Stimulated activated CD4-positive, alpha-beta T cell treated with anti-CD3 and anti-CD28 coated beads, Interleukin-1b, Interleukin-23, amount 100 ng/mL, for 48 hours (primary cell): ENCODE results near the gene CHMP2A.

Source experiments
- DNase-seq: peaks from one replicate; pipeline ENCODE4 v3.0.0-alpha.2; 2020

The CHMP2A gene

DNA sequence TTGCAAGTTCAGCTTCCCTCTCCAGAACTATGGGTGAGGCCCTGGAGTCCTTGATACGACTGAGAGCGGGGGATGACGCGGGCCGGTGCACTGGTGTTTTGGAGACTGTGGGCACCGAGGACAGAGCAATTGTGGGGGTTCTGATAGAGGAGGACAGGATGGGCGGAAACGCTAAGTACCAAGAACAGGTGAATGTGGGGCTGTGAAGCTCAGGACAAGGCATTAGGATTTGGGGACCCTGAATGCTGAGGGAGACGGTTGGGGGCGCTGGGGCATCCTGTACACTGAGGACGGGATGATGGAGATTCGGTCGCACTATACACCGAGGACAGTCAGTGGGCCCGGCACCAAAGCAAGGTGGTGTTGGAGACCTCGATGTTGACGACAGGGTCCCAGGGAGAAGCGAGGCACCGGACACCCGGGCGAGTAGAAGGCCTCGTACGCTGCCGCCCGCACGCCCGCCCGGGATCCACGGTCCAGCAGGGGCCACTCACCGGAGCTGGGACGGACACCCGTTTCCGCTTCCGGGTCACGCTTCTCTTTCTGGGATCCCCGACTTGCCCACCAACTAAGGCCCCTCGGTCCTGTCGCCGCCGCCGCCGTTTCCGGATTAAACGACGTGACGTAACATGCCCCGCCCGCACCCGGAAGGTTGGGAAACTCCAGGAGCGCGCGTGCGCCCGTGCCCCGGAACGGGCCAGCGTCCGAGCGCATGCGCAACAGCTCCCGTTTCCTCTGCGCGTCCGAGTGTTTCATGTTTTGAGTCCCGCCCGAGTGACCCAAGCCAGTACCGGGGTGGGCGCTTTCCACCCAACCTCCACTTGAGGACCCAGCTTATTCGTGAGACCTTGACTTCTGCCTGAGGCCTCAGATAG, at the start of gene CHMP2A:
Gene CHMP2A (minus strand): TSS at position 612 of the 875 bp plus-strand sequence. CDS start 893 bp downstream, outside the sequence.
- peak; percentile 98 for DNase-seq

GRCh38 chr19:58586133-58586765, 31.3 kb upstream of the CHMP2A start:
- DNase-seq, result no peak

DNA sequence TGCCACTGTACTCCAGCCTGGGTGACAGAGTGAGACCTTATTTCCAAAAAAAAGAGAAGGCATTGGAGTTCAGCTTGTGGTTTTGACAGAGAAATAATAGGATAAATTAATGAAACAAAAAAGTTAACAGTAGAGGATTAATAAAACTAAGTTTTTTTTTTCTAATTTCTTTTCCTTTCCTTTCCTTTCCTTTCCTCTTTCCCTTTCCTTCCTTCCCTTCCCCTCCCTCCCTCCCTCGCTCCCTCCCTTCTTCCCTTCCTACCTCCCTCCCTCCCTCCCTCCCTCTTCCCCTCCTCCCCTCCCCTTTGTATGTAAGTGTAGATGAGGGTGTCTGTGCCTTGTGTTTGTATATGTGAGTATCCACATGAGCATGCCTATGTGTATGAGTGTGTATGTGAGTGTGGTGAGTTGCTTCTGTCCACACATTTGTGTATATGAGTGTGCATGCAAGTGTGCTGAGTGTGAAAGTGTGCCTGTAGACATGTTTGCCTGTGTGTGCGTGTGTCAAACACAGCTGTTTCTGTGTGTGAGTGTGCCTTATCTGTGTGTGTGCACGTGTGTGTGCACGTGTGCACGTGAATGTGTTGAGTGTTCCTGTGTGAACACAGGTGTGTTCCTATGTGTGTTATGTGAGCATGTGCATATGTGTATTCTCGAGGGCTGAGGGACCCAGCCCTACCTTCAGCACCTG, 30.7 kb upstream of the CHMP2A start:
- no peak for DNase-seq

DNA sequence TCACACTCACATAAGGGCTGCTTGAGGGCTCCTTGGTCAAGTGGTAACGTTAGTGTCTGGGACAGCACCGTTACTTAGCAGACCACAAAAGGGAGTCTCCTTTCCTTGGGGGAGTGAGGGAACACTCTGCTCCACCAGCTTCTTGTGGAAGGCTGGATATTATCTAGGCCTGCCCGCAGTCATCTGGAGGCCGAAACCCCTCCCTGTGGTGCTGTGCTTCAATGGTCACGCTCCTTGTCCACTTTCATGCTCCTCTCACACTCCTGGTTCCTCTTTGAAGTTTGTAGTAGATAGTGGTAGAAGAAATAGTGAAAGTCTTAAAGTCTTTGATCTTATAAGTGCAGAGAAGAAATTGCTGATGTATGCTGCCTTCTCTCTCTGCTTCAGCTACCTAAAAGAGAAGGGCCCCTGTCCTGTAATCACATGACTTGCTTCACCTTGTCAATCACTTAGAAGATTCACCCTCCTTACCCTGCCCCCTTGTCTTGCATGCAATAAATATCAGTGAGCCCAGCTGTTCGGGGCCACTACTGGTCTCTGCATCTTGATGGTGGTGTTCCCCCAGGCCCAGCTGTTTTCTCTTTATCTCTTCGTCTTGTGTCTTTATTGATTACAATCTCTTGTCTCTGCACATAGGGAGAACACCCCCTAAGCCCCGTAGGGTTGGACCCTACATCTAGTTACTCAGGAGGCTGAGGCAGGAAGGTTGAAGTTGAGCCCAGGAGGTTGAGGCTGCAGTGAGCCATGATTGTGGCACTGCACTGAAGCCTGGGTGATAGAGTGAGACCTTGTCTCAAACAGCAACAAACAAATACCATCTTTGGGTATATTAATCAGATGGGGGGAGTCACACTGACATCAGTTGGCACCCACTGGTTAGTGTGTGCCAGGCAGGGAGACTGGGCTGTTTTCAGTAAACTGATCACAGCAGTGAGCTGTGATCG, 29.9 kb upstream of the CHMP2A start:
- no peak for DNase-seq

DNA sequence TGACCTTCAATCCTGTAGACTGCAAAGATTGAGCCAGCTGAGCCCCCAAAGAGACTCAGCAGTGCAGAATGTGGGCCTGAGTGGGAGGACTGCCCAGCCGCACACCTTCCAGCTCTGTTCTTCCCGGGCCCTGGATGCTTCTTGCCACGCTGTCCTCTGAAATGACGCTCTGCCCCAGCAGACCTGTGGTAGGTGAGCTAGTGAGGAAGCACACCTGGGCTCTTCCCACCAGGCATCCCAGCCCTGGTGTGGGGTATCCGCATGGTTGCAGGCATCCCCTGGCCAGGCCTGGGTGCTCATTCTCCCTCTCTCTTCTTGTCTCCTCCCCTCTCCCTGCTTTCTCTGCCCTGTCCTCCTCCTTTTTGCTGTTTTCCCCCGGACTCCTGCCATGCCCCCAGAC, 28.1 kb upstream of the CHMP2A start:
- no peak for DNase-seq

GRCh38 chr19:58581227-58582141, 26.6 kb upstream of the CHMP2A start:
- DNase-seq, result peak; percentile 93

DNA sequence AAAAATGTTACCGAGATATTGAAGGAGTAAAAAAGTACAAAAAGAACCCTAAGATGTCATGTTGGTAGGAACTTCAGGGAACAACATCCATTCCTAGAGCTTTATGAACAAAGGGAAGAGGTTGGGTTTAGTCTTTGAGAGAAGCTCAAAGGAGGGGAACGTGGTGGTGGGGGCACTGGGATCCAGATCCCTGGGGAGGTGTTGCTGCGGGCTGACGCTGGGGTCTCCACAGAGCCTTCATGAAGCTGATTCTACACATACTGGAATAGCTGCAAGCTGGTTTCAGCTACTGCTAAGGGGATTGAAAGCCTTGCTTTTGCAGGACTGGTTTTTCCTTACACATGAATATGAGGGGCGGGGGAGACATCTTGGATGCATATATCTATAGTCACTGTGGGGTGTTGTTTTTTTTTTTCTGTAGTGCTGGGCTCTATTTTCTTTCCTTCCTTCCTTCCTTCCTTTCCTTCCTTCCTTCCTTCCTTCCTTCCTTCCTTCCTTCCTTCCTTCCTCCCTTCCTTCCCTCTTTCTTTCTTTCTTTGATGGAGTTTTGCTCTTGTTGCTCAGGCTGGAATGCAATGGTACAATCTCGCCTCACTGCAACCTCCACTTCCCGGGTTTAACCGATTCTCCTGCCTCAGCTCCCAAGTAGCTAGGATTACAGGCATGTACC, 24.7 kb upstream of the CHMP2A start:
- no peak for DNase-seq

- DNase-seq, result peak; percentile 52
Observed at GRCh38 chr19:58578012-58578925, 23.4 kb upstream of the CHMP2A start.

GRCh38 chr19:58577581-58577980, 22.7 kb upstream of the CHMP2A start:
- peak; percentile 1 for DNase-seq

- DNase-seq, result peak; percentile 84
Observed at GRCh38 chr19:58575183-58576041, 20.5 kb upstream of the CHMP2A start.

GRCh38 chr19:58573658-58574164, 18.8 kb upstream of the CHMP2A start:
- no peak for DNase-seq

DNA sequence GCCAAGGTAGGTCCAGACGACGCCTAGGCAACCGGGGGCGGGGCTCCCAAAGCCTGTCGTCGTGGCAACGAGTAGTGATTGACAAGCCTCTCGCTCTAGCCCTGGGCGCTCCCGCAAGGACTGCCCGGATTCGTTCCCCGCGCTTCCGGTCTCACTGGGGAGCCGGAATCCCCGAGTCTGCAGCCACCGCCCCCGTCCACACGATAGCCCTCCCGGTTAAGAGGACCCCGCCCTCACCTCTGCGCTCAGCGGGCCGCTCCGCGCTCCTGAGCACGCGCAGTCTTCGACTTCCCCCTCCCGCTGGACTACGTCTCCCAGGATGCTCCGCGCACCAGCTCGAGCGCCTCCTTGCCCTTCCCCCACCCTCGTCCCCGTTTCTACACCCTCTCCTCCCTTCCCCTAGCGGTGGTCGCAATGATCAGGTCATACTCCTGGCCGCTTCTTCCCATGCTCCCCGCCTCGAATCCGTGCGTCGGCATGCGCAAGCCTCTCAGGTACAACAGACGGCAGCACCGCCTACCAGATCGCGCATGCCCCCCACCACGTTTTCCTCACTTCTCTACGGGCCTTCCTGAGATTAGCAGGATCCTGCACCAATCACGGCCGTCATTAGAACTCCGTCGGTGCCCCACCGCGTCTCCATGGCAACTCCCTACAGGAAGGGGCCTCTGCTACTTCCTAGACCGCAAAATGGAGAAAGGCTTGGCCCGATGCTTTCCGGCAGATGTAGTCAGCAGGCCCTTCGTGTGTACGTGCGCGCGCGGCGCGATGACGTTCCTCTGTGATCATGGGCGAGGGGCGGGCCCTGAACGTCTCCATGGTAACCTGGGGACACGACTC, 18.1 kb upstream of the CHMP2A start, which contains the start of gene MZF1:
Gene MZF1 (minus strand): TSS at position 518 of the 840 bp plus-strand sequence. CDS start 1,946 bp downstream, outside the sequence.
- DNase-seq, result peak; percentile 100

DNA sequence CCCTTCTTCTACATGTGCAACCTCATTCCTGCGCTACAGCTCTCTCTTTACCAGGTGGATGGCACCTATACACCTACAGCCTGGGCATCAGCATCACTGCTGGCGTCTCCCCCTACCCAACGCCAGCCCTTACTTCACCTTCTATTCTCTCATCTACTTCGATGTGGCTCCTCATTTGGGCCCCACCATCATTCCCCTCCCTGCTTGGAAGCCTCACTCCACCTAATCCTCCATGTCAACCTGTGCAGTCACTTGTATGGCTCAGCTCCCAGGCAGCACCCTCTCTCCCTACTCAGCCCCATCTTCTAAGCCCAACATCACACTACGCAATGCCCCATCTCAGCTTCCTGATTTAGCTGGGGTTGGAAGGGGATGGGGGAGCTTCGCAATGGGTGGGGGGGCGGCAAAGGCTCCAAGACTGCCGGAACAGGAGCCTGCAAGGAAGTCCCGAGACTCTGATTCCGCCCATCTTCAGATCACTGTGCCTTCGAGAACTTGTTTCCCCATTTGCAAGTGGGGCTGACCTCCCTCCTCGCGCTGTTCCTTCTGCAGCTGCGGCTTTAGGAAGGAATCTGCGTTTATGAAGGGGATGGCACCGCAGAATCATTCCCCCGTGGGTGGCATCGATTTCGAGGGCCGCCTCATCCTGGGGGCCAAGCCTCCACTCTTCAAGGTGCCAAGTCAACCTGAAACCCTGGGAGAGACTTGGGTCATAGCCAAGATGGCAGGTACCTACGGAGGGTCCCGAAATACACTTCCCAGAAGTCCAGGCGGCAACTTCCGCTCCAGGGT, 17.3 kb upstream of the CHMP2A start:
- no peak for DNase-seq

DNA sequence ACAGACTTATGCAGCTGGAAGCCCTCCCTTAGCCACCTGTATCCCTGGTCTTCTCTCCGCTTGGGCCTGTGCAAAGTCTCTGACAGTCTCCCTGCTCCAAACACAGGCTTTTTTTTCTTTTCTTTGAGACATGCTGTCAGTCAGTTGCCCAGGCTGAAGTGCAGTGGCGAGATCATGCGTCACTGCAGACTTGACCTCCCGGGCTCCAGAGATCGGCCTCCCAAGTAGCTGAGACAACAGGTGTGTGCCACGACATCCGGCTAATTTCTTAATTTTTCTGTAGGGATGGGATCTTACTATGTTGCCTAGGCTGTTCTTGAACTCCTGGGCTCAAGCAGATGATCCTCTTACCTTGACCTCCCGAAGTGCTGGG, 16.7 kb upstream of the CHMP2A start:
- DNase-seq, result no peak

DNA sequence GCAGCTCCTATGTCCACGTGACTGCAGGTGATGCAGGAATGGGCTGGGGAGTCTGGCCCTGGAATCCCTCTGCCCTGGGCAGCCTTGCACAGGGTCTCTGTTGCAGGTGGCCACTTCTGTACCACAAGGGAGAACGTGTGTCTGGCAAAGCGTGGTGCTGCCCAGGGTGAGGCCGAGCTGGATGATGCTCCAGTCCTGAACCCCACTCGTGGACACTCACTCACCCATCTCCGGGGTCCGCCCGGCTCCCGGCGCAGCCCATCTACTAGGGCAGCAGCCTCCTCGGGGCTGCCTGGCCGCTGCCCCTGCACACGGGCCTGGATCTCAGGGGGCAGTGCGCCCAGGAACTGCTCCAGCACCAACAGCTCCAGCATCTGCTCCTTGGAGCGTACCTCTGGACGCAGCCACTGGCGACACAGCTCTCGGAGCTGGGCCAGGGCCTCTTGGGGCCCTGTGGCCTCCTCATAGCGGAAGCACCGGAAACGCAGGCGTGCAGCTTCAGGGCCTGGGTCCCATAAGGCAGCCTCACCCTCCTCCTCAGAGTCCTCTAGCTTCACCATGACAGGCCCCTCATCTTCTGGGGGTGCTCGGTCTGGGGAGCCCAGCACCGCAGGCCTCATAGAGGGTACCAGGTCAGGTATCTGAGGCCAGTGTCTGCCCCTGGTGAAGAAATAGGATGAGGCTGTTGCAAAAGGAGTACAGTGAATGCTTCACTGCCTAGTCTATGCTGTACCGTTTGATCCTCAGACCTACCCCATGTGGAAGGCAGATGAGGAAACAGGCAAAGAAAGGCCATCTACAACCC, 16.1 kb upstream of the CHMP2A start:
- no peak for DNase-seq
